Cardiac muscle cell (in vitro differentiated cells and primary cell): ENCODE measurements around the gene ZFYVE28. TPM values are rescaled to one million over a fixed set of nuclear protein-coding genes. Genes with fewer than 3 reads are reported as not detected.

Experiments used
- DNase-seq, 2 donors: peaks; one replicate each; pipeline versions ENCODE4 v3.0.0 to v3.0.0-alpha.2; 2010 to 2017; ENCODE audit warnings: low read depth in 1 of 2, low spot score in 1 of 2
- H3K27ac ChIP-seq: fragments of 200-600 bp; sonication (generic); 2 replicates; pipeline ENCODE4 v1.5.1; 2016
- H3K27me3 ChIP-seq: fragments of 200-600 bp; sonication (generic); 2 replicates; pipeline ENCODE4 v1.6.0; 2016; ENCODE audit warnings: control low read depth
- H3K36me3 ChIP-seq: fragments of 200-600 bp; sonication (generic); 2 replicates; pipeline ENCODE4 v1.5.1; 2016; ENCODE audit warnings: control low read depth
- H3K4me1 ChIP-seq: fragments of 200-600 bp; sonication (generic); 2 replicates; pipeline ENCODE4 v1.8.1; 2017; ENCODE audit warnings: low read depth, mild to moderate bottlenecking, mixed run types
- H3K4me3 ChIP-seq: fragments of 200-600 bp; sonication (generic); 2 replicates; pipeline ENCODE4 v1.5.1; 2016; ENCODE audit warnings: mild to moderate bottlenecking
- H3K9me3 ChIP-seq: fragments of 200-600 bp; sonication (generic); 2 replicates; pipeline ENCODE4 v1.5.1; 2017; ENCODE audit warnings: low read depth, mild to moderate bottlenecking, control low read depth
- polyA plus RNA-seq: library from polyadenylated mRNA; unstranded; fragments of >200 nt; fragmentation: Nextera tagmentation; extraction: Ambion mirVana; gene quantifications from 2 replicates; pipeline ENCODE4 v1.2.1, GENCODE V29; 2016
- total RNA-seq: library from RNA; depleted of rRNA; stranded (reverse); fragments of >200 nt; gene quantifications from 2 replicates; pipeline ENCODE4 v1.2.3, GENCODE V29; 2016
- TF ChIP-seq, protein P1 (sequence below): IDR thresholded peaks from 2 replicates; pipeline ENCODE4 v1.5.1; 2012; ENCODE audit warnings: low read depth, mild to moderate bottlenecking, low read length

The ZFYVE28 gene
- total and polyA plus RNA-seq, 2 experiments from 2014 or later, result 1.3 to 4.0 TPM

DNA sequence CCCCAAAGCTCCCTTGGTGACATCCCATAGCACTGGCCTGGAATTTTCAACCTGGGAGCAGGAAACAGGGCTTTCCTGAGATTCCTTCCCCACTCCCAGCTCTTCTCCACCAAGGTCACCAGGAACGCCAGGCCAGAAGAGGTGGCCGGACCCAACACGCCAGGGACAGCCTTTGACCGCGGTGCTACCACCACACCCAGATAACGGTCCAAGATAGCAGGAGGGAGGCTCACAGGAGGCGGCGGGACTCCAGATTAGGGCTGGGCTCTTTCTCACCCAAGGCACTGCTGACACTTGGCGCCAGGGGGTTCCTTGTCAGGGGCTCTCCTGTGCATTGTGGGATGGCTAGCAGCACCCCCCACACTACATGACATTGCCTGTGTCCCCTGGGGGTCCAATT lies 22.9 kb downstream of the ZFYVE28 start:
- TF ChIP-seq, protein P1, sequence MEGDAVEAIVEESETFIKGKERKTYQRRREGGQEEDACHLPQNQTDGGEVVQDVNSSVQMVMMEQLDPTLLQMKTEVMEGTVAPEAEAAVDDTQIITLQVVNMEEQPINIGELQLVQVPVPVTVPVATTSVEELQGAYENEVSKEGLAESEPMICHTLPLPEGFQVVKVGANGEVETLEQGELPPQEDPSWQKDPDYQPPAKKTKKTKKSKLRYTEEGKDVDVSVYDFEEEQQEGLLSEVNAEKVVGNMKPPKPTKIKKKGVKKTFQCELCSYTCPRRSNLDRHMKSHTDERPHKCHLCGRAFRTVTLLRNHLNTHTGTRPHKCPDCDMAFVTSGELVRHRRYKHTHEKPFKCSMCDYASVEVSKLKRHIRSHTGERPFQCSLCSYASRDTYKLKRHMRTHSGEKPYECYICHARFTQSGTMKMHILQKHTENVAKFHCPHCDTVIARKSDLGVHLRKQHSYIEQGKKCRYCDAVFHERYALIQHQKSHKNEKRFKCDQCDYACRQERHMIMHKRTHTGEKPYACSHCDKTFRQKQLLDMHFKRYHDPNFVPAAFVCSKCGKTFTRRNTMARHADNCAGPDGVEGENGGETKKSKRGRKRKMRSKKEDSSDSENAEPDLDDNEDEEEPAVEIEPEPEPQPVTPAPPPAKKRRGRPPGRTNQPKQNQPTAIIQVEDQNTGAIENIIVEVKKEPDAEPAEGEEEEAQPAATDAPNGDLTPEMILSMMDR, result no peak
- Histone ChIP-seq H3K9me3 (no peaks in the 10 kb centered on the region), H3K4me1 (peaks cover 4% of the 10 kb centered on the region), H3K4me3 (no peak overlapping the region), H3K27me3 (no peaks in the 10 kb centered on the region), H3K36me3 (no peaks in the 10 kb centered on the region), H3K27ac (no peak overlapping the region)
- DNase-seq, result no peak

GRCh38 chr4:2395038-2395437 lies 23.4 kb downstream of the ZFYVE28 start:
- Histone ChIP-seq H3K27ac (no peak overlapping the region), H3K4me1 (peaks cover 4% of the 10 kb centered on the region), H3K27me3 (no peaks in the 10 kb centered on the region), H3K4me3 (no peak overlapping the region), H3K9me3 (no peaks in the 10 kb centered on the region), H3K36me3 (no peaks in the 10 kb centered on the region)
- TF ChIP-seq, protein P1, result no peak
- DNase-seq, result peak in 1 of 2 donors; percentile 27

DNA sequence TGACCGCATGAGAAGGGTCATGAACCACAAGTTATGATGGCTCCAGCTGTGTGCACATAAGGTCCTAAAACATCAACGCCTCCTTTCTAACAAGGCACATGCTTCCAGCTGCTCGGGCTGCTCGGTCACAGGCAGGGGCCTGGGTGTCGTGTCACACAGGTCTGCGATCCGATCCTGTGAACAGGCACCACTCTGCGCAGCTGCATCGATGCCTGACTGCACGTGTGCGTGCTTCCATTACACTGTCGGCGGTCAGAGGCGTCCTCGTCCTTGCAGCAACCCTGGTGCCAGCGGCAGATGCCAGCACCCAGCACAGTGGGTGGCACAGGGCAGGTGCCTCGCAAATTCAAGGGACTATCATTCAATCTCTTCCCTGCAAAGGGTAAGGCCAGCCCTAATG lies 23.9 kb downstream of the ZFYVE28 start:
- no peak for DNase-seq

DNA sequence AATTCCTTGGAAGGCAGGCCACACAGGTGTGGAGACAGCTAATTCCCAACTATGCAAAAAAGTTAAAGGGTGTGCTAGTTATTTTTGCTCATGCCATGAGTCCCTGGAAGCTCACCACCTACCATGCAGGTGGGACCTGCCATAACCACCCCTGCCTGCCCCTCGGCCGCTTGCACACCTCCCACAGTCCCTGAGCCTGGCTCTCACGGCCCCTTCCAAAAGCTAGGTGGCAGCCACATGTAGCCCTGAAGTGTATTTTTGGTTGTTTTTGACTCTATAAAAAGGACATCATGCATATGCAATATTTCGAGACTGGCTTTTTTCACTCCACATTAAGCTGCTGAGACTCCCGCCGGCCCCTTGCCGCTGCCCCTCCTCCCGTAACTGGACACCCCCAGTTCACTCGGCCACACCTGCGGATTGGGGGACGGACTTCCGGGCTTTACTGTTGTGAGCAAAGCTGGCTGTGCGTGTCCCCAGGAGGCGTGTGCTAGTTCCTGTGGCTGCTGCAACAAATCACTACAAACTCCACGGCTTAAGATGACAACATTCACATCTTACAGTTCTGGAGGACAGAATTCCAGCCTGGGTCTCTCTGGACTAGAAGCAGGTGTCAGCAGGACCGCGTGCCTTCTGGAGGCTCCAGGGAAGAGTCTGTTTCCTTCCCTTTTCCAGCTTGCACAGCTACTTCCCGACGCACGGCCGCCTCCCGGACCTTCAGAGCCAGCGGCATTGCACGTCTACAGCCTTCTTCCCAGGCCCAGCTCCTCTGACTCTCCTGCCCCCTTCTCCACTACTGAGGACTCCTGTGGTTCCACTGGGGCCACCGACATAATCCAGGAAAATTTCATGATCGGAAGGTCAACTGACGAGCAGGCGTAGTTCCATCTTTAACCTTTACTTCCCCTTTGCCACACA lies 24.8 kb downstream of the ZFYVE28 start:
- H3K27me3 ChIP-seq, result no peaks in the 10 kb centered on the region
- H3K36me3 ChIP-seq, result no peaks in the 10 kb centered on the region
- H3K4me1 ChIP-seq, result peaks cover 4% of the 10 kb centered on the region
- H3K27ac ChIP-seq, result no peak overlapping the region
- no peaks in the 10 kb centered on the region for H3K9me3 ChIP-seq
- TF ChIP-seq, protein P1, result no peak
- peak overlapping the region; percentile 0 for H3K4me3 ChIP-seq
- peak; percentile 29 to 79 for DNase-seq

More for the DNA sequence above, 23.9 kb downstream of the ZFYVE28 start:
- no peaks in the 10 kb centered on the region for H3K36me3 ChIP-seq
- H3K4me1 ChIP-seq, result peaks cover 4% of the 10 kb centered on the region
- no peak overlapping the region for H3K4me3 ChIP-seq
- H3K27ac ChIP-seq, result no peak overlapping the region
- no peaks in the 10 kb centered on the region for H3K27me3 ChIP-seq
- no peaks in the 10 kb centered on the region for H3K9me3 ChIP-seq
- TF ChIP-seq, protein P1, result no peak

- DNase-seq, result peak in 1 of 2 donors; percentile 7
- no peaks in the 10 kb centered on the region for H3K9me3 ChIP-seq
- H3K4me1 ChIP-seq, result peaks cover 4% of the 10 kb centered on the region
- TF ChIP-seq, protein P1, result no peak
- H3K27me3 ChIP-seq, result no peaks in the 10 kb centered on the region
- no peak overlapping the region for H3K4me3 ChIP-seq
- no peaks in the 10 kb centered on the region for H3K36me3 ChIP-seq
- H3K27ac ChIP-seq, result no peak overlapping the region
These were observed 27.5 kb downstream of the ZFYVE28 start for GRCh38 chr4:2390784-2391421.
